Smooth muscle cell of the coronary artery (primary cell): Measurements from ENCODE around the gene NEUROD1. TPM values are rescaled to one million over a fixed set of nuclear protein-coding genes. Genes with fewer than 3 reads are reported as not detected.

Experiments used
- total RNA-seq: library from RNA; depleted of rRNA; stranded (reverse); fragments of >200 nt; gene quantifications from 2 replicates; pipeline ENCODE4 v1.2.3, GENCODE V29; 2014; ENCODE audit warnings: low replicate concordance

NEUROD1 gene
- not detected in 2 replicates for total RNA-seq

GRCh38 chr2:181680055-181680936 lies at the start of gene NEUROD1:
Gene NEUROD1, minus strand, starts transcription at chr2:181680517. Its CDS starts 1,657 bp downstream, at chr2:181678860.

GRCh38 chr2:181656450-181657291 lies 23.6 kb downstream of the NEUROD1 start, which contains the start of gene CERKL:
Gene CERKL, minus strand, starts transcription at chr2:181657105. Its CDS starts 99 bp downstream, at chr2:181657006.

Other genes starting within 250 kb of the NEUROD1 start
- gene ITGA4, start 223.1 kb downstream of the NEUROD1 start, total RNA-seq, result 8.9 and 63.1 TPM in 2 replicates
- 0.08 TPM in 1 of 2 replicates, not detected in the other for gene CERKL, start 23.4 kb downstream of the NEUROD1 start, total RNA-seq
- gene ITPRID2, start 211.2 kb upstream of the NEUROD1 start, total RNA-seq, result 68.1 and 91.8 TPM in 2 replicates